GM23338 (cell line): ENCODE data around the gene IKZF3. TPM values are rescaled to one million over a fixed set of nuclear protein-coding genes. Genes with fewer than 3 reads are reported as not detected.
A peak's percentile ranks its signal among the peaks of the same experiment; 100 is the strongest.

Experiments
- ATAC-seq: fragments of 200-7000 bp; cut with Tn5 transposase; 3 replicates; pipeline ENCODE4 v1.9.1; 2020
- DNase-seq: peaks from one replicate; pipeline ENCODE4 v3.0.0-alpha.2; 2015; ENCODE audit warnings: low spot score
- H2AFZ ChIP-seq: fragments of 200-600 bp; sonication (generic); 2 replicates; pipeline ENCODE4 v1.8.0; 2016; ENCODE audit warnings: antibody characterized with exemption, mild to moderate bottlenecking, moderate library complexity
- H3F3A ChIP-seq: fragments of 200-600 bp; sonication (generic); replicated peaks from 2 replicates; pipeline ENCODE4 v1.8.0; 2017; ENCODE audit warnings: antibody characterized with exemption, mixed run types, low read depth
- H3K27ac ChIP-seq: fragments of 200-600 bp; sonication (generic); 2 replicates; pipeline ENCODE4 v1.6.1; 2016; ENCODE audit warnings: low read depth
- H3K27me3 ChIP-seq: fragments of 200-600 bp; sonication (generic); 2 replicates; pipeline ENCODE4 v1.8.0; 2016; ENCODE audit warnings: mild to moderate bottlenecking, mixed run types, moderate library complexity; ENCODE audit not compliant: insufficient read depth
- H3K36me3 ChIP-seq: fragments of 200-600 bp; sonication (generic); 2 replicates; pipeline ENCODE4 v1.8.0; 2016; ENCODE audit warnings: mild to moderate bottlenecking; ENCODE audit not compliant: insufficient read depth
- H3K4me1 ChIP-seq: fragments of 200-600 bp; sonication (generic); 2 replicates; pipeline ENCODE4 v1.8.0; 2016; ENCODE audit warnings: mild to moderate bottlenecking, moderate library complexity; ENCODE audit not compliant: insufficient read depth
- H3K4me2 ChIP-seq: fragments of 200-600 bp; sonication (generic); 2 replicates; pipeline ENCODE4 v1.7.1; 2017; ENCODE audit warnings: mixed run types
- H3K4me3 ChIP-seq: fragments of 200-600 bp; sonication (generic); 2 replicates; pipeline ENCODE4 v1.6.1; 2016; ENCODE audit warnings: mixed run types
- H3K79me2 ChIP-seq: fragments of 200-600 bp; sonication (generic); replicated peaks from 2 replicates; pipeline ENCODE4 v1.8.0; 2017; ENCODE audit warnings: mild to moderate bottlenecking; ENCODE audit not compliant: insufficient read depth
- H3K9me2 ChIP-seq: fragments of 200-600 bp; sonication (generic); 2 replicates; pipeline ENCODE4 v1.8.0; 2017; ENCODE audit not compliant: insufficient read depth
- H4K20me1 ChIP-seq: fragments of 200-600 bp; sonication (generic); replicated peaks from 2 replicates; pipeline ENCODE4 v1.8.0; 2017; ENCODE audit warnings: mild to moderate bottlenecking; ENCODE audit not compliant: insufficient read depth
- H3K27ac Mint-ChIP-seq: 2 replicates; pipeline ENCODE4 v1.8.0; 2020; ENCODE audit warnings: inconsistent platforms, mild to moderate bottlenecking, moderate library complexity, mixed read lengths
- H3K27me3 Mint-ChIP-seq: 3 replicates; pipeline ENCODE4 v1.8.0; 2022; ENCODE audit warnings: low read depth, mild to moderate bottlenecking, moderate library complexity, mixed read lengths, inconsistent platforms; ENCODE audit not compliant: insufficient read depth, poor library complexity
- H3K36me3 Mint-ChIP-seq: 3 replicates; pipeline ENCODE4 v1.8.0; 2021; ENCODE audit warnings: low read depth, mild to moderate bottlenecking, inconsistent platforms, moderate library complexity, mixed read lengths
- H3K4me1 Mint-ChIP-seq: 3 replicates; pipeline ENCODE4 v1.8.0; 2020; ENCODE audit warnings: mild to moderate bottlenecking, inconsistent platforms, mixed read lengths
- H3K4me3 Mint-ChIP-seq: 3 replicates; pipeline ENCODE4 v1.8.0; 2021; ENCODE audit warnings: moderate library complexity, mild to moderate bottlenecking, inconsistent platforms, mixed read lengths
- H3K9me3 Mint-ChIP-seq: 3 replicates; pipeline ENCODE4 v1.8.0; 2020; ENCODE audit warnings: moderate library complexity, mild to moderate bottlenecking, inconsistent platforms, mixed read lengths
- CREB1 ChIP-seq: fragments of 250-450 bp; sonication (Bioruptor Pico); IDR thresholded peaks from 2 replicates; pipeline ENCODE4 v1.5.0; 2020; ENCODE audit warnings: low read depth, mild to moderate bottlenecking, moderate library complexity
- EZH2phosphoT487 ChIP-seq: fragments of 200-600 bp; sonication (generic); IDR thresholded peaks from one replicate; pipeline ENCODE4 v1.8.1; 2018; ENCODE audit warnings: antibody characterized with exemption; ENCODE audit not compliant: unreplicated experiment
- NANOG ChIP-seq: IDR thresholded peaks from 2 replicates; pipeline ENCODE4 v1.6.1; 2016; ENCODE audit warnings: antibody characterized with exemption, borderline replicate concordance
- POLR2AphosphoS5 ChIP-seq: IDR thresholded peaks from 2 replicates; pipeline ENCODE4 v1.6.1; 2016; ENCODE audit warnings: antibody characterized with exemption, low read depth
- STAT1 ChIP-seq: IDR thresholded peaks from one replicate; pipeline ENCODE4 v1.6.1; 2016; ENCODE audit warnings: antibody characterized with exemption; ENCODE audit not compliant: unreplicated experiment
- ZNF114 ChIP-seq: fragments of 250-450 bp; sonication (Bioruptor Pico); IDR thresholded peaks from 2 replicates; pipeline ENCODE4 v1.5.0; 2020; ENCODE audit warnings: mild to moderate bottlenecking, moderate library complexity
- polyA plus RNA-seq: library from polyadenylated mRNA; unstranded; fragments of >200 nt; fragmentation: Nextera tagmentation; extraction: Ambion mirVana; gene quantifications from 2 replicates; pipeline ENCODE4 v1.2.1, GENCODE V29; 2016
- total RNA-seq: library from RNA; depleted of rRNA; stranded (reverse); fragments of >200 nt; shearing (Covaris generic); gene quantifications from 2 replicates; pipeline ENCODE4 v1.2.3, GENCODE V29; 2014
- TF ChIP-seq, protein P1 (sequence below), 2 experiments: fragments of 200-600 bp in 1 of 2; sonication (generic) in 1 of 2; conservative IDR thresholded peaks; 2 replicates each; pipeline versions ENCODE4 v1.5.1 to v1.6.1; 2016 to 2017; ENCODE audit warnings: antibody characterized with exemption in 2 of 2, low read depth in 2 of 2, mild to moderate bottlenecking in 2 of 2, moderate library complexity in 1 of 2

IKZF3 gene
- total and polyA plus RNA-seq, 2 experiments from 2014 or later: 0.11 to 0.76 TPM

DNA sequence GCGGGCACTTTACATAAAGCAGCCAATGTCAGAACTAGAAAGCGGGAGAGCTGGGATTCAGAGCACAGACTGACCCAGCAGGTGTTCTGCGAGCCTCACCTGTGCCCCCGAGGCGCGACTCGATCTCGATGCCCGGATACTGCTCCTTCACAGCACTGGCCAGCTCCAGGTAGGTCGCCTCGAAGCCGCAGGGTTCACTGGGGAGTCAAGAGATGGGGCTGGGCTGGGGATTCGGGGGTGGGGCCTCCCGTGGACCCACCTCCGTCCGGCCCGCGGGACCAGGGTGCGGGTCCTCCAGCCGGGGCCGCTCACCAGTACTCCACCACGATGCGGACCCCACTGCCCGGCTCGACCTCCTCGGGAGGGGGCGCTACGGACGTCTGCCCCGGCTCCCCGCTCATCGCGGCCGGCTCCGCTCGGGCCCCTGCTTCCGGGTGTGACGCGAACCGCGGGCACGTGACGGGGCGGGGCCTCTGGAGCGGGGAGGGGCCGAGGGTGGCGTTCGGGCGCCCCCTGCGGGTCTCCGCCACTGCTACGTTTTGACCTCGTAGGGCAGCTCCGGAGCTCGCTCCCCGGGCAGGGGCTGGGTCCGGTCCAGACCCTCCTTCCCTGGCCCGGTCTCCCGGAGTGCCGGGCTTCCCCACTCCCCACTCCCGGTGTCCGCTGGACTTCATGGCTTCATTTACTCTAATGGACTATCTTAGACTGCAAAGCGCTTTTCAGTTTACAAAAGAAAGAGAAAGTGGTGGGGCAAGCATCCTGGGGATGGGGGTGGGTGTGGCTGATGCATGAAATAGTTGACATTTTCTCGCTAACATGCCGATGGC is 133.8 kb downstream of the IKZF3 start, which contains the start of gene MIEN1:
MIEN1 (minus strand) TSS at position 438 of the 827 bp plus-strand sequence; CDS start at position 401, 37 bp downstream.
- peak within 1 kb of the TSS; percentile 81 for H3K4me3 ChIP-seq
- H2AFZ ChIP-seq: peak within 1 kb of the TSS; percentile 90
- H3K27me3 Mint-ChIP-seq: peaks cover 27% of the 10 kb centered on the region
- H3K4me1 ChIP-seq: peaks cover 15% of the 10 kb centered on the region
- no peaks in the 10 kb centered on the region for H3K27me3 ChIP-seq
- ATAC-seq: peak; percentile 89
- H3K9me2 ChIP-seq: no peaks in the 10 kb centered on the region
- H3K36me3 ChIP-seq: 0 out of 2 replicates have a peak, but pooled peaks cover 10% of the 10 kb centered on the region
- TF ChIP-seq CREB1 (CRISPR knock-in tag): peak; percentile 95
- no peak for TF ChIP-seq NANOG
- TF ChIP-seq, protein P1, sequence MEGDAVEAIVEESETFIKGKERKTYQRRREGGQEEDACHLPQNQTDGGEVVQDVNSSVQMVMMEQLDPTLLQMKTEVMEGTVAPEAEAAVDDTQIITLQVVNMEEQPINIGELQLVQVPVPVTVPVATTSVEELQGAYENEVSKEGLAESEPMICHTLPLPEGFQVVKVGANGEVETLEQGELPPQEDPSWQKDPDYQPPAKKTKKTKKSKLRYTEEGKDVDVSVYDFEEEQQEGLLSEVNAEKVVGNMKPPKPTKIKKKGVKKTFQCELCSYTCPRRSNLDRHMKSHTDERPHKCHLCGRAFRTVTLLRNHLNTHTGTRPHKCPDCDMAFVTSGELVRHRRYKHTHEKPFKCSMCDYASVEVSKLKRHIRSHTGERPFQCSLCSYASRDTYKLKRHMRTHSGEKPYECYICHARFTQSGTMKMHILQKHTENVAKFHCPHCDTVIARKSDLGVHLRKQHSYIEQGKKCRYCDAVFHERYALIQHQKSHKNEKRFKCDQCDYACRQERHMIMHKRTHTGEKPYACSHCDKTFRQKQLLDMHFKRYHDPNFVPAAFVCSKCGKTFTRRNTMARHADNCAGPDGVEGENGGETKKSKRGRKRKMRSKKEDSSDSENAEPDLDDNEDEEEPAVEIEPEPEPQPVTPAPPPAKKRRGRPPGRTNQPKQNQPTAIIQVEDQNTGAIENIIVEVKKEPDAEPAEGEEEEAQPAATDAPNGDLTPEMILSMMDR (conservative IDR thresholded peaks at IDR 0.05; ENCODE audit: low read depth in 2 of 2): peak; percentile 68 to 74
- TF ChIP-seq EZH2phosphoT487: no peak
- TF ChIP-seq POLR2AphosphoS5: peak; percentile 66
- H3K4me2 ChIP-seq: peak within 1 kb of the TSS; percentile 95
- H3K4me3 Mint-ChIP-seq: peak within 1 kb of the TSS; percentile 85
- DNase-seq: peak; percentile 93
- no peaks in the 10 kb centered on the region; the same call in 1 of the 2 replicates for H4K20me1 ChIP-seq
- no peaks in the 10 kb centered on the region; the same call in 2 of the 3 replicates for H3K9me3 Mint-ChIP-seq
- no peaks in the 10 kb centered on the region for H3K79me2 ChIP-seq
- peaks cover 17% of the 10 kb centered on the region for H3K4me1 Mint-ChIP-seq
- H3K27ac Mint-ChIP-seq: peak within 1 kb of the TSS; percentile 88
- peaks cover 16% of the 10 kb centered on the region for H3F3A ChIP-seq
- H3K36me3 Mint-ChIP-seq: peaks cover 37% of the 10 kb centered on the region
- H3K27ac ChIP-seq: peak within 1 kb of the TSS; percentile 90

GRCh38 chr17:39729280-39729851 is 134.7 kb downstream of the IKZF3 start:
- Histone ChIP-seq H2AFZ (no peak overlapping the region; the same call in 1 of the 2 replicates), H4K20me1 (no peaks in the 10 kb centered on the region; the same call in 1 of the 2 replicates), H3K4me3 (peak overlapping the region; percentile 81), H3K79me2 (no peaks in the 10 kb centered on the region), H3K27ac (peak overlapping the region; percentile 90), H3K9me2 (no peaks in the 10 kb centered on the region), H3K4me2 (peak overlapping the region; percentile 95), H3K27me3 (no peaks in the 10 kb centered on the region), H3K4me1 (peaks cover 15% of the 10 kb centered on the region), H3K36me3 (peaks cover 11% of the 10 kb centered on the region; the same call in 1 of the 2 replicates), H3F3A (peaks cover 21% of the 10 kb centered on the region)
- Mint-ChIP-seq H3K27ac (peak overlapping the region; percentile 88), H3K9me3 (no peaks in the 10 kb centered on the region; the same call in 2 of the 3 replicates), H3K4me1 (peaks cover 17% of the 10 kb centered on the region), H3K36me3 (peaks cover 46% of the 10 kb centered on the region), H3K27me3 (peaks cover 32% of the 10 kb centered on the region), H3K4me3 (peak overlapping the region; percentile 85)
- no peak for TF ChIP-seq POLR2AphosphoS5
- DNase-seq (no peak), ATAC-seq (no peak)

- Histone ChIP-seq H3F3A (peaks cover 27% of the 10 kb centered on the region), H2AFZ (no peak overlapping the region), H3K4me1 (peaks cover 15% of the 10 kb centered on the region), H4K20me1 (peaks cover 3% of the 10 kb centered on the region; the same call in 1 of the 2 replicates), H3K4me3 (no peak overlapping the region), H3K27me3 (no peaks in the 10 kb centered on the region), H3K4me2 (no peak overlapping the region), H3K9me2 (no peaks in the 10 kb centered on the region), H3K27ac (no peak overlapping the region), H3K36me3 (peaks cover 11% of the 10 kb centered on the region; the same call in 1 of the 2 replicates), H3K79me2 (no peaks in the 10 kb centered on the region)
- Mint-ChIP-seq H3K27me3 (peaks cover 42% of the 10 kb centered on the region), H3K4me1 (peaks cover 27% of the 10 kb centered on the region), H3K9me3 (no peaks in the 10 kb centered on the region; the same call in 2 of the 3 replicates), H3K36me3 (peaks cover 64% of the 10 kb centered on the region), H3K27ac (no peak overlapping the region), H3K4me3 (no peak overlapping the region)
- DNase-seq: no peak
- ATAC-seq: no peak
- TF ChIP-seq NANOG (no peak), STAT1 (no peak), ZNF114 (CRISPR knock-in tag) (no peak)
- TF ChIP-seq, protein P1 (conservative IDR thresholded peaks at IDR 0.05; ENCODE audit: low read depth in 2 of 2): no peak
Observed at GRCh38 chr17:39727556-39727955, 136.6 kb downstream of the IKZF3 start.
